Measurements from ENCODE around the gene HAUS8. TPM values are rescaled to one million over a fixed set of nuclear protein-coding genes. Genes with fewer than 3 reads are reported as not detected.

HAUS8 gene
- polyA plus RNA-seq, 1 donor from 2014 or later, result 3.6 TPM

GRCh38 chr19:17080440-17080801 lies 5.2 kb upstream of the HAUS8 start:
- no peaks in the 10 kb centered on the region for H3K9me3 ChIP-seq (ENCODE audit: low read length)
- TF ChIP-seq TAF1 (IDR thresholded peaks at IDR 0.05; ENCODE audit: low read depth) (no peak), EZH2 (IDR thresholded peaks at IDR 0.05; ENCODE audit: borderline replicate concordance, insufficient read depth, low read length, poor library complexity, severe bottlenecking) (no peak), MXI1 (conservative IDR thresholded peaks at IDR 0.05; ENCODE audit: poor library complexity, severe bottlenecking) (no peak), RAD21 (conservative IDR thresholded peaks at IDR 0.05) (no peak), EP300 (conservative IDR thresholded peaks at IDR 0.05; ENCODE audit: poor library complexity, severe bottlenecking) (no peak), POLR2AphosphoS5 (IDR thresholded peaks at IDR 0.05) (no peak), SMC3 (conservative IDR thresholded peaks at IDR 0.05; ENCODE audit: poor library complexity) (no peak)
- TF ChIP-seq, protein P1, sequence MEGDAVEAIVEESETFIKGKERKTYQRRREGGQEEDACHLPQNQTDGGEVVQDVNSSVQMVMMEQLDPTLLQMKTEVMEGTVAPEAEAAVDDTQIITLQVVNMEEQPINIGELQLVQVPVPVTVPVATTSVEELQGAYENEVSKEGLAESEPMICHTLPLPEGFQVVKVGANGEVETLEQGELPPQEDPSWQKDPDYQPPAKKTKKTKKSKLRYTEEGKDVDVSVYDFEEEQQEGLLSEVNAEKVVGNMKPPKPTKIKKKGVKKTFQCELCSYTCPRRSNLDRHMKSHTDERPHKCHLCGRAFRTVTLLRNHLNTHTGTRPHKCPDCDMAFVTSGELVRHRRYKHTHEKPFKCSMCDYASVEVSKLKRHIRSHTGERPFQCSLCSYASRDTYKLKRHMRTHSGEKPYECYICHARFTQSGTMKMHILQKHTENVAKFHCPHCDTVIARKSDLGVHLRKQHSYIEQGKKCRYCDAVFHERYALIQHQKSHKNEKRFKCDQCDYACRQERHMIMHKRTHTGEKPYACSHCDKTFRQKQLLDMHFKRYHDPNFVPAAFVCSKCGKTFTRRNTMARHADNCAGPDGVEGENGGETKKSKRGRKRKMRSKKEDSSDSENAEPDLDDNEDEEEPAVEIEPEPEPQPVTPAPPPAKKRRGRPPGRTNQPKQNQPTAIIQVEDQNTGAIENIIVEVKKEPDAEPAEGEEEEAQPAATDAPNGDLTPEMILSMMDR (IDR thresholded peaks at IDR 0.05; ENCODE audit: poor library complexity, severe bottlenecking), result no peak
- TF ChIP-seq, protein P2, sequence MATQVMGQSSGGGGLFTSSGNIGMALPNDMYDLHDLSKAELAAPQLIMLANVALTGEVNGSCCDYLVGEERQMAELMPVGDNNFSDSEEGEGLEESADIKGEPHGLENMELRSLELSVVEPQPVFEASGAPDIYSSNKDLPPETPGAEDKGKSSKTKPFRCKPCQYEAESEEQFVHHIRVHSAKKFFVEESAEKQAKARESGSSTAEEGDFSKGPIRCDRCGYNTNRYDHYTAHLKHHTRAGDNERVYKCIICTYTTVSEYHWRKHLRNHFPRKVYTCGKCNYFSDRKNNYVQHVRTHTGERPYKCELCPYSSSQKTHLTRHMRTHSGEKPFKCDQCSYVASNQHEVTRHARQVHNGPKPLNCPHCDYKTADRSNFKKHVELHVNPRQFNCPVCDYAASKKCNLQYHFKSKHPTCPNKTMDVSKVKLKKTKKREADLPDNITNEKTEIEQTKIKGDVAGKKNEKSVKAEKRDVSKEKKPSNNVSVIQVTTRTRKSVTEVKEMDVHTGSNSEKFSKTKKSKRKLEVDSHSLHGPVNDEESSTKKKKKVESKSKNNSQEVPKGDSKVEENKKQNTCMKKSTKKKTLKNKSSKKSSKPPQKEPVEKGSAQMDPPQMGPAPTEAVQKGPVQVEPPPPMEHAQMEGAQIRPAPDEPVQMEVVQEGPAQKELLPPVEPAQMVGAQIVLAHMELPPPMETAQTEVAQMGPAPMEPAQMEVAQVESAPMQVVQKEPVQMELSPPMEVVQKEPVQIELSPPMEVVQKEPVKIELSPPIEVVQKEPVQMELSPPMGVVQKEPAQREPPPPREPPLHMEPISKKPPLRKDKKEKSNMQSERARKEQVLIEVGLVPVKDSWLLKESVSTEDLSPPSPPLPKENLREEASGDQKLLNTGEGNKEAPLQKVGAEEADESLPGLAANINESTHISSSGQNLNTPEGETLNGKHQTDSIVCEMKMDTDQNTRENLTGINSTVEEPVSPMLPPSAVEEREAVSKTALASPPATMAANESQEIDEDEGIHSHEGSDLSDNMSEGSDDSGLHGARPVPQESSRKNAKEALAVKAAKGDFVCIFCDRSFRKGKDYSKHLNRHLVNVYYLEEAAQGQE (IDR thresholded peaks at IDR 0.05; ENCODE audit: borderline replicate concordance), result no peak
- no peaks in the 10 kb centered on the region for H3K36me3 ChIP-seq (ENCODE audit: insufficient read depth, low read length)
- H3F3A ChIP-seq (ENCODE audit: insufficient read depth, low read length, poor library complexity, severe bottlenecking), result no peaks in the 10 kb centered on the region
- no peaks in the 10 kb centered on the region for H4K20me1 ChIP-seq (ENCODE audit: insufficient read depth)
- no peak overlapping the region for H3K4me3 ChIP-seq (ENCODE audit: low read length)
- H3K4me2 ChIP-seq (ENCODE audit: low read length), result no peak overlapping the region
- peaks cover 33% of the 10 kb centered on the region for H3K79me2 ChIP-seq (replicated peaks; ENCODE audit: insufficient read depth, low read length)
- H3K27me3 ChIP-seq (ENCODE audit: insufficient read depth, low read depth, low read length), result no peaks in the 10 kb centered on the region
- no peak overlapping the region for H3K9ac ChIP-seq (ENCODE audit: low read length)
- H2AFZ ChIP-seq (ENCODE audit: low read depth, low read length), result no peak overlapping the region
- no peak overlapping the region for H3K27ac ChIP-seq (ENCODE audit: low read length)
- no peaks in the 10 kb centered on the region for H3K9me2 ChIP-seq (ENCODE audit: insufficient read depth, low read length)

DNA sequence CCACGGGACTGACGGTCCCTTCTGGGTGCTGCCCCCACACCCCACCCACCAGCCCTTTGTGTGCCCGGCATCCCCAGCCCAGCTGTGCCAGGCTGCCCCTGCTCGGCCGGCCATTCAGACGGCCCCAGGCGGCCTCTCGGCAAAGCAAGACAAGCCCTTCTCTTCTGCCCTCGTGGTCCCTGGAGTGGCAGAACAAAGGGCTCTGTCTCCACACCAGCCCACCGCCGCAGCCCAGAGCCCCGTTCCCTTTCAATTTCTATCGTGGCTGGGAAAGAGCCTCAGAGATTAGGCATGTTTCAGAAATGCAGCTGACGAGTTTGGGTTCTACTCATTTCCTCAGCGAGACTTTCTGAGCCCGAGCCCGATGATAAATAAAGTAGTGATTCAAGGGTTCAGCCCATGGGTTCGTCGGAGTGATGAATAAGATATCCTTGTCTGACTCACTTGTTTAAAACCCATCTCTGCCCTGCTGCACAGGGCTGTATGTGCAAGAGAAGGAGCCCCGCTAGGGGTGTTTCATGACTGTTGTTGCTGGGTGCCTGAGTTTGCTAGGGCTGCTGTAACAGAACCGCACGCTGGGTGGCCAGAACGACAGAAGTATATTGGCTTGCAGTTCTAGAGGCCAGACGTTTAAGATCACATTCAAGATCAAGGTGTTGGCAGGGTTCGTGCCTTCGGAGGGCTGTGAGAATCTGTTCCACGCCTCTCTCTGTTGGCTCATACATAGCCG lies 4.6 kb upstream of the HAUS8 start:
- peaks cover 33% of the 10 kb centered on the region for H3K79me2 ChIP-seq (replicated peaks; ENCODE audit: insufficient read depth, low read length)
- H2AFZ ChIP-seq (ENCODE audit: low read depth, low read length), result no peak overlapping the region
- no peak overlapping the region for H3K4me2 ChIP-seq (ENCODE audit: low read length)
- no peaks in the 10 kb centered on the region for H3K9me3 ChIP-seq (ENCODE audit: low read length)
- H4K20me1 ChIP-seq (ENCODE audit: insufficient read depth), result no peaks in the 10 kb centered on the region
- no peak for TF ChIP-seq EP300 (conservative IDR thresholded peaks at IDR 0.05; ENCODE audit: poor library complexity, severe bottlenecking)
- TF ChIP-seq, protein P2 (IDR thresholded peaks at IDR 0.05; ENCODE audit: borderline replicate concordance), result no peak
- TF ChIP-seq, protein P1 (IDR thresholded peaks at IDR 0.05; ENCODE audit: poor library complexity, severe bottlenecking), result no peak
- TF ChIP-seq EZH2 (IDR thresholded peaks at IDR 0.05; ENCODE audit: borderline replicate concordance, insufficient read depth, low read length, poor library complexity, severe bottlenecking), result no peak
- TF ChIP-seq POLR2AphosphoS5 (IDR thresholded peaks at IDR 0.05), result no peak
- no peaks in the 10 kb centered on the region for H3K9me2 ChIP-seq (ENCODE audit: insufficient read depth, low read length)
- H3K27ac ChIP-seq (ENCODE audit: low read length), result no peak overlapping the region
- H3K4me3 ChIP-seq (ENCODE audit: low read length), result peak overlapping the region; percentile 31
- H3K9ac ChIP-seq (ENCODE audit: low read length), result no peak overlapping the region
- no peaks in the 10 kb centered on the region for H3F3A ChIP-seq (ENCODE audit: insufficient read depth, low read length, poor library complexity, severe bottlenecking)
- H3K27me3 ChIP-seq (ENCODE audit: insufficient read depth, low read depth, low read length), result no peaks in the 10 kb centered on the region
- H3K36me3 ChIP-seq (ENCODE audit: insufficient read depth, low read length), result no peaks in the 10 kb centered on the region

Data from neural cell (in vitro differentiated cells).